ENCODE measurements around the gene SERPINB11.

GRCh38 chr18:63676526-63677323 is 26.0 kb upstream of the SERPINB11 start:
- TF ChIP-seq POLR2A (IDR thresholded peaks at IDR 0.05) (no peak), CTCF (IDR thresholded peaks at IDR 0.05) (peak; percentile 39 to 60 (median 52))

All from right lobe of liver (tissue), 4 donors.